Keratinocyte (primary cell): ENCODE data around the gene HEATR1.

ENCODE experiments used
- EZH2 ChIP-seq: IDR thresholded peaks from one replicate; pipeline ENCODE4 v1.6.1; 2012; ENCODE audit warnings: inconsistent platforms, mild to moderate bottlenecking, low read length, moderate library complexity
- TF ChIP-seq, protein P1 (sequence below), 3 experiments: IDR thresholded peaks in 1 of 3; conservative IDR thresholded peaks in 1 of 3; optimal IDR thresholded peaks in 1 of 3; 2 replicates in 2 of 3; 3 replicates in 1 of 3; pipeline versions ENCODE3 to v1.5.1; 2011; ENCODE audit warnings: low read length in 3 of 3, mild to moderate bottlenecking in 3 of 3, moderate library complexity in 2 of 3, control low read depth in 1 of 3, inconsistent platforms in 1 of 3; ENCODE audit not compliant: insufficient read depth in 2 of 3; ENCODE audit errors: extremely low read depth in 1 of 3

DNA sequence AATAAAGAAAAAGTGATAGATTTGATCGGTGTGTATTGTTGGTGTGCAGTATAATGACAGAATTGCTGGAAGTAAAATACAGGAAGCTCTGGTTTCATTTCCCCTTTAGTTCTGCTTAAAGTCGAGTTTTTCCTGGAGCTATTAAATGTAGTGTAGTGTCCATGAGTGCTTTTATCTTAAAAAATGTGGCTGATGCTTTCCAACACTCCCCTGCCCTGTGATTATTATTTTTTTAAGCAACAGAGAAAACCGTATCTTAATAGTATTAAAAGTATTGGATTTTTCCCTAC, 79.5 kb downstream of the HEATR1 start:
- TF ChIP-seq EZH2: no peak
- TF ChIP-seq, protein P1, sequence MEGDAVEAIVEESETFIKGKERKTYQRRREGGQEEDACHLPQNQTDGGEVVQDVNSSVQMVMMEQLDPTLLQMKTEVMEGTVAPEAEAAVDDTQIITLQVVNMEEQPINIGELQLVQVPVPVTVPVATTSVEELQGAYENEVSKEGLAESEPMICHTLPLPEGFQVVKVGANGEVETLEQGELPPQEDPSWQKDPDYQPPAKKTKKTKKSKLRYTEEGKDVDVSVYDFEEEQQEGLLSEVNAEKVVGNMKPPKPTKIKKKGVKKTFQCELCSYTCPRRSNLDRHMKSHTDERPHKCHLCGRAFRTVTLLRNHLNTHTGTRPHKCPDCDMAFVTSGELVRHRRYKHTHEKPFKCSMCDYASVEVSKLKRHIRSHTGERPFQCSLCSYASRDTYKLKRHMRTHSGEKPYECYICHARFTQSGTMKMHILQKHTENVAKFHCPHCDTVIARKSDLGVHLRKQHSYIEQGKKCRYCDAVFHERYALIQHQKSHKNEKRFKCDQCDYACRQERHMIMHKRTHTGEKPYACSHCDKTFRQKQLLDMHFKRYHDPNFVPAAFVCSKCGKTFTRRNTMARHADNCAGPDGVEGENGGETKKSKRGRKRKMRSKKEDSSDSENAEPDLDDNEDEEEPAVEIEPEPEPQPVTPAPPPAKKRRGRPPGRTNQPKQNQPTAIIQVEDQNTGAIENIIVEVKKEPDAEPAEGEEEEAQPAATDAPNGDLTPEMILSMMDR (optimal IDR thresholded peaks at IDR 0.05 in 1 of 3, IDR thresholded peaks at IDR 0.05 in 1 of 3, conservative IDR thresholded peaks at IDR 0.05 in 1 of 3; ENCODE audit: extremely low read depth in 1 of 3, insufficient read depth in 2 of 3, low read length in 3 of 3): no peak
